GM23338 (cell line): Measurements from ENCODE around the gene DTX4. TPM values are rescaled to one million over a fixed set of nuclear protein-coding genes. Genes with fewer than 3 reads are reported as not detected.

Source experiments
- ATAC-seq: fragments of 200-7000 bp; cut with Tn5 transposase; 3 replicates; pipeline ENCODE4 v1.9.1; 2020
- DNase-seq: peaks from one replicate; pipeline ENCODE4 v3.0.0-alpha.2; 2015; ENCODE audit warnings: low spot score
- H2AFZ ChIP-seq: fragments of 200-600 bp; sonication (generic); 2 replicates; pipeline ENCODE4 v1.8.0; 2016; ENCODE audit warnings: antibody characterized with exemption, mild to moderate bottlenecking, moderate library complexity
- H3F3A ChIP-seq: fragments of 200-600 bp; sonication (generic); replicated peaks from 2 replicates; pipeline ENCODE4 v1.8.0; 2017; ENCODE audit warnings: antibody characterized with exemption, mixed run types, low read depth
- H3K27ac ChIP-seq: fragments of 200-600 bp; sonication (generic); 2 replicates; pipeline ENCODE4 v1.6.1; 2016; ENCODE audit warnings: low read depth
- H3K27me3 ChIP-seq: fragments of 200-600 bp; sonication (generic); 2 replicates; pipeline ENCODE4 v1.8.0; 2016; ENCODE audit warnings: mild to moderate bottlenecking, mixed run types, moderate library complexity; ENCODE audit not compliant: insufficient read depth
- H3K36me3 ChIP-seq: fragments of 200-600 bp; sonication (generic); 2 replicates; pipeline ENCODE4 v1.8.0; 2016; ENCODE audit warnings: mild to moderate bottlenecking; ENCODE audit not compliant: insufficient read depth
- H3K4me1 ChIP-seq: fragments of 200-600 bp; sonication (generic); 2 replicates; pipeline ENCODE4 v1.8.0; 2016; ENCODE audit warnings: mild to moderate bottlenecking, moderate library complexity; ENCODE audit not compliant: insufficient read depth
- H3K4me2 ChIP-seq: fragments of 200-600 bp; sonication (generic); 2 replicates; pipeline ENCODE4 v1.7.1; 2017; ENCODE audit warnings: mixed run types
- H3K4me3 ChIP-seq: fragments of 200-600 bp; sonication (generic); 2 replicates; pipeline ENCODE4 v1.6.1; 2016; ENCODE audit warnings: mixed run types
- H3K79me2 ChIP-seq: fragments of 200-600 bp; sonication (generic); replicated peaks from 2 replicates; pipeline ENCODE4 v1.8.0; 2017; ENCODE audit warnings: mild to moderate bottlenecking; ENCODE audit not compliant: insufficient read depth
- H3K9me2 ChIP-seq: fragments of 200-600 bp; sonication (generic); 2 replicates; pipeline ENCODE4 v1.8.0; 2017; ENCODE audit not compliant: insufficient read depth
- H4K20me1 ChIP-seq: fragments of 200-600 bp; sonication (generic); replicated peaks from 2 replicates; pipeline ENCODE4 v1.8.0; 2017; ENCODE audit warnings: mild to moderate bottlenecking; ENCODE audit not compliant: insufficient read depth
- H3K27ac Mint-ChIP-seq: 2 replicates; pipeline ENCODE4 v1.8.0; 2020; ENCODE audit warnings: inconsistent platforms, mild to moderate bottlenecking, moderate library complexity, mixed read lengths
- H3K27me3 Mint-ChIP-seq: 3 replicates; pipeline ENCODE4 v1.8.0; 2022; ENCODE audit warnings: low read depth, mild to moderate bottlenecking, moderate library complexity, mixed read lengths, inconsistent platforms; ENCODE audit not compliant: insufficient read depth, poor library complexity
- H3K36me3 Mint-ChIP-seq: 3 replicates; pipeline ENCODE4 v1.8.0; 2021; ENCODE audit warnings: low read depth, mild to moderate bottlenecking, inconsistent platforms, moderate library complexity, mixed read lengths
- H3K4me1 Mint-ChIP-seq: 3 replicates; pipeline ENCODE4 v1.8.0; 2020; ENCODE audit warnings: mild to moderate bottlenecking, inconsistent platforms, mixed read lengths
- H3K4me3 Mint-ChIP-seq: 3 replicates; pipeline ENCODE4 v1.8.0; 2021; ENCODE audit warnings: moderate library complexity, mild to moderate bottlenecking, inconsistent platforms, mixed read lengths
- H3K9me3 Mint-ChIP-seq: 3 replicates; pipeline ENCODE4 v1.8.0; 2020; ENCODE audit warnings: moderate library complexity, mild to moderate bottlenecking, inconsistent platforms, mixed read lengths
- CREB1 ChIP-seq: fragments of 250-450 bp; sonication (Bioruptor Pico); IDR thresholded peaks from 2 replicates; pipeline ENCODE4 v1.5.0; 2020; ENCODE audit warnings: low read depth, mild to moderate bottlenecking, moderate library complexity
- EZH2phosphoT487 ChIP-seq: fragments of 200-600 bp; sonication (generic); IDR thresholded peaks from one replicate; pipeline ENCODE4 v1.8.1; 2018; ENCODE audit warnings: antibody characterized with exemption; ENCODE audit not compliant: unreplicated experiment
- JUNB ChIP-seq: IDR thresholded peaks from one replicate; pipeline ENCODE4 v1.6.1; 2016; ENCODE audit warnings: antibody characterized with exemption; ENCODE audit not compliant: unreplicated experiment
- NANOG ChIP-seq: IDR thresholded peaks from 2 replicates; pipeline ENCODE4 v1.6.1; 2016; ENCODE audit warnings: antibody characterized with exemption, borderline replicate concordance
- POLR2AphosphoS5 ChIP-seq: IDR thresholded peaks from 2 replicates; pipeline ENCODE4 v1.6.1; 2016; ENCODE audit warnings: antibody characterized with exemption, low read depth
- STAT1 ChIP-seq: IDR thresholded peaks from one replicate; pipeline ENCODE4 v1.6.1; 2016; ENCODE audit warnings: antibody characterized with exemption; ENCODE audit not compliant: unreplicated experiment
- ZNF331 ChIP-seq: fragments of 250-450 bp; sonication (Bioruptor Pico); IDR thresholded peaks from 2 replicates; pipeline ENCODE4 v1.5.0; 2020; ENCODE audit warnings: low read depth, mild to moderate bottlenecking, moderate library complexity
- polyA plus RNA-seq: library from polyadenylated mRNA; unstranded; fragments of >200 nt; fragmentation: Nextera tagmentation; extraction: Ambion mirVana; gene quantifications from 2 replicates; pipeline ENCODE4 v1.2.1, GENCODE V29; 2016
- total RNA-seq: library from RNA; depleted of rRNA; stranded (reverse); fragments of >200 nt; shearing (Covaris generic); gene quantifications from 2 replicates; pipeline ENCODE4 v1.2.3, GENCODE V29; 2014
- TF ChIP-seq, protein P1 (sequence below): IDR thresholded peaks from one replicate; pipeline ENCODE4 v1.6.1; 2018; ENCODE audit warnings: antibody characterized with exemption; ENCODE audit not compliant: unreplicated experiment
- TF ChIP-seq, protein P2 (sequence below), 2 experiments: fragments of 200-600 bp in 1 of 2; sonication (generic) in 1 of 2; conservative IDR thresholded peaks; 2 replicates each; pipeline versions ENCODE4 v1.5.1 to v1.6.1; 2016 to 2017; ENCODE audit warnings: antibody characterized with exemption in 2 of 2, low read depth in 2 of 2, mild to moderate bottlenecking in 2 of 2, moderate library complexity in 1 of 2
- TF ChIP-seq, protein P3 (sequence below): IDR thresholded peaks from 2 replicates; pipeline ENCODE4 v1.6.1; 2016; ENCODE audit warnings: antibody characterized with exemption

The DTX4 gene
- total and polyA plus RNA-seq, 2 experiments from 2014 or later: 4.2 to 14.7 TPM

DNA sequence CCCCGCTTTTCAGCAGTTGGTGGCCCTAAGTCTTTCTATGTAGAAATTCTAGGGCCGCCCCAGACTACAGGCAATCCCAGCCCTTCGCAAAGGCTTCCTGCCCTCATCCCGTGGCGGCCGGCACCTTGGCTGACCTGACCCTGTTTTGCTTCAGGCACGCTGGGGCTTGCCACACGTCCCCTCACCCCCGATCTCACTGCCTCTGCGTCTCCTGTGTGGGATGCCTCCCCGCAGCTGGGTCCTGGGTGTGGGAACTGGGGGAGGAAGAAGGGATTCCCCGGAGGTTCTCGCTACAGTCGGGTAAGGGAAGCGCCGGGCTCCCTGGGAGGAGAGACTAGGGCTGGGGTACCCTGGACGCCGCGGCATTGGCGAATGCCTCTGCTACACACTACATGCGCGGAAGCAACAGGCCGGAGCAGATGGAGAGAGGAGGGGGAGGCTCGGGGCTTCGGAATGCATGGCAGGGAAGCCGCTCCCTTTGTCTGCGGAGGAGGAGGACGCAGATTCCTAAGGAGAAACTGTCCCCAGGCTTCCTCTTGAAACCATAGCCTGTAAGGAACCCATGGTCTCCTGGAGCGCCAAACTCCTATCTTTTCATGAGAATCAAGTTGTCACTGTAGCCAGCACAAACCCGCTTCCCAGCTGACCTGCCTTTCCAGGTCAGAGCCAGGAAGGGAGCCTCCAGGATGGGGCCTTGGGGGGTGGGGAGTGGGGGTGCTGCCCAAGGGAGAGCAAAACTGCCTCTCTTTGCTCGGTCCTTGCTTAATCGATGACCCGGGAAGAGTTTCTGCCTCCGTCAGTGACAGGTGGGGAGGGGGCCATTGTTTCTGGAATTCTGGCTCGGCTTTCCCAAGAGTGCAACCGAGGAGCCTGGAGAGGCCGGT lies 1.4 kb downstream of the DTX4 start:
- H3K27me3 ChIP-seq: peaks cover 6% of the 10 kb centered on the region; the same call in 1 of the 2 replicates
- no peak overlapping the region; the same call in 1 of the 2 replicates for H3K27ac ChIP-seq
- peak; percentile 57 for ATAC-seq
- Mint-ChIP-seq H3K4me3 (peak overlapping the region; percentile 91), H3K4me1 (peaks cover 35% of the 10 kb centered on the region), H3K36me3 (peaks cover 20% of the 10 kb centered on the region), H3K27me3 (peaks cover 14% of the 10 kb centered on the region), H3K9me3 (peaks cover 4% of the 10 kb centered on the region), H3K27ac (peak overlapping the region; percentile 78)
- DNase-seq: peak; percentile 81
- TF ChIP-seq JUNB: no peak
- TF ChIP-seq, protein P1, sequence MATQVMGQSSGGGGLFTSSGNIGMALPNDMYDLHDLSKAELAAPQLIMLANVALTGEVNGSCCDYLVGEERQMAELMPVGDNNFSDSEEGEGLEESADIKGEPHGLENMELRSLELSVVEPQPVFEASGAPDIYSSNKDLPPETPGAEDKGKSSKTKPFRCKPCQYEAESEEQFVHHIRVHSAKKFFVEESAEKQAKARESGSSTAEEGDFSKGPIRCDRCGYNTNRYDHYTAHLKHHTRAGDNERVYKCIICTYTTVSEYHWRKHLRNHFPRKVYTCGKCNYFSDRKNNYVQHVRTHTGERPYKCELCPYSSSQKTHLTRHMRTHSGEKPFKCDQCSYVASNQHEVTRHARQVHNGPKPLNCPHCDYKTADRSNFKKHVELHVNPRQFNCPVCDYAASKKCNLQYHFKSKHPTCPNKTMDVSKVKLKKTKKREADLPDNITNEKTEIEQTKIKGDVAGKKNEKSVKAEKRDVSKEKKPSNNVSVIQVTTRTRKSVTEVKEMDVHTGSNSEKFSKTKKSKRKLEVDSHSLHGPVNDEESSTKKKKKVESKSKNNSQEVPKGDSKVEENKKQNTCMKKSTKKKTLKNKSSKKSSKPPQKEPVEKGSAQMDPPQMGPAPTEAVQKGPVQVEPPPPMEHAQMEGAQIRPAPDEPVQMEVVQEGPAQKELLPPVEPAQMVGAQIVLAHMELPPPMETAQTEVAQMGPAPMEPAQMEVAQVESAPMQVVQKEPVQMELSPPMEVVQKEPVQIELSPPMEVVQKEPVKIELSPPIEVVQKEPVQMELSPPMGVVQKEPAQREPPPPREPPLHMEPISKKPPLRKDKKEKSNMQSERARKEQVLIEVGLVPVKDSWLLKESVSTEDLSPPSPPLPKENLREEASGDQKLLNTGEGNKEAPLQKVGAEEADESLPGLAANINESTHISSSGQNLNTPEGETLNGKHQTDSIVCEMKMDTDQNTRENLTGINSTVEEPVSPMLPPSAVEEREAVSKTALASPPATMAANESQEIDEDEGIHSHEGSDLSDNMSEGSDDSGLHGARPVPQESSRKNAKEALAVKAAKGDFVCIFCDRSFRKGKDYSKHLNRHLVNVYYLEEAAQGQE: no peak
- no peak for TF ChIP-seq NANOG
- TF ChIP-seq POLR2AphosphoS5: no peak
- TF ChIP-seq, protein P2, sequence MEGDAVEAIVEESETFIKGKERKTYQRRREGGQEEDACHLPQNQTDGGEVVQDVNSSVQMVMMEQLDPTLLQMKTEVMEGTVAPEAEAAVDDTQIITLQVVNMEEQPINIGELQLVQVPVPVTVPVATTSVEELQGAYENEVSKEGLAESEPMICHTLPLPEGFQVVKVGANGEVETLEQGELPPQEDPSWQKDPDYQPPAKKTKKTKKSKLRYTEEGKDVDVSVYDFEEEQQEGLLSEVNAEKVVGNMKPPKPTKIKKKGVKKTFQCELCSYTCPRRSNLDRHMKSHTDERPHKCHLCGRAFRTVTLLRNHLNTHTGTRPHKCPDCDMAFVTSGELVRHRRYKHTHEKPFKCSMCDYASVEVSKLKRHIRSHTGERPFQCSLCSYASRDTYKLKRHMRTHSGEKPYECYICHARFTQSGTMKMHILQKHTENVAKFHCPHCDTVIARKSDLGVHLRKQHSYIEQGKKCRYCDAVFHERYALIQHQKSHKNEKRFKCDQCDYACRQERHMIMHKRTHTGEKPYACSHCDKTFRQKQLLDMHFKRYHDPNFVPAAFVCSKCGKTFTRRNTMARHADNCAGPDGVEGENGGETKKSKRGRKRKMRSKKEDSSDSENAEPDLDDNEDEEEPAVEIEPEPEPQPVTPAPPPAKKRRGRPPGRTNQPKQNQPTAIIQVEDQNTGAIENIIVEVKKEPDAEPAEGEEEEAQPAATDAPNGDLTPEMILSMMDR (conservative IDR thresholded peaks at IDR 0.05; ENCODE audit: low read depth in 2 of 2): no peak
- TF ChIP-seq STAT1: no peak
- no peak for TF ChIP-seq EZH2phosphoT487
- TF ChIP-seq, protein P3, sequence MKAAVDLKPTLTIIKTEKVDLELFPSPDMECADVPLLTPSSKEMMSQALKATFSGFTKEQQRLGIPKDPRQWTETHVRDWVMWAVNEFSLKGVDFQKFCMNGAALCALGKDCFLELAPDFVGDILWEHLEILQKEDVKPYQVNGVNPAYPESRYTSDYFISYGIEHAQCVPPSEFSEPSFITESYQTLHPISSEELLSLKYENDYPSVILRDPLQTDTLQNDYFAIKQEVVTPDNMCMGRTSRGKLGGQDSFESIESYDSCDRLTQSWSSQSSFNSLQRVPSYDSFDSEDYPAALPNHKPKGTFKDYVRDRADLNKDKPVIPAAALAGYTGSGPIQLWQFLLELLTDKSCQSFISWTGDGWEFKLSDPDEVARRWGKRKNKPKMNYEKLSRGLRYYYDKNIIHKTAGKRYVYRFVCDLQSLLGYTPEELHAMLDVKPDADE: no peak
- no peak for TF ChIP-seq CREB1 (CRISPR knock-in tag)
- no peak for TF ChIP-seq ZNF331 (CRISPR knock-in tag)
- peak overlapping the region; percentile 97 for H2AFZ ChIP-seq
- 0 out of 2 replicates have a peak, but pooled peaks cover 7% of the 10 kb centered on the region for H4K20me1 ChIP-seq
- no peaks in the 10 kb centered on the region; the same call in 1 of the 2 replicates for H3K36me3 ChIP-seq
- H3F3A ChIP-seq: peaks cover 5% of the 10 kb centered on the region; the same call in 1 of the 2 replicates
- peaks cover 21% of the 10 kb centered on the region for H3K79me2 ChIP-seq
- H3K4me2 ChIP-seq: peak overlapping the region; percentile 99
- peaks cover 13% of the 10 kb centered on the region for H3K4me1 ChIP-seq
- H3K4me3 ChIP-seq: peak overlapping the region; percentile 83
- H3K9me2 ChIP-seq: no peaks in the 10 kb centered on the region; the same call in 1 of the 2 replicates
